Left ventricle myocardium inferior (tissue), 1 donor: ENCODE results near the gene CHCHD1. TPM values are rescaled to one million over a fixed set of nuclear protein-coding genes. Genes with fewer than 3 reads are reported as not detected.

ENCODE experiments used
- DNase-seq: peaks from one replicate; pipeline ENCODE4 v3.0.0-alpha.2; 2020
- H3K27ac ChIP-seq: fragments of 200-600 bp; replicated peaks from 2 replicates; pipeline ENCODE4 v1.8.0; 2021
- H3K27me3 ChIP-seq: fragments of 200-600 bp; 2 replicates; pipeline ENCODE4 v1.8.0; 2021; ENCODE audit warnings: low read depth
- H3K36me3 ChIP-seq: fragments of 200-600 bp; 2 replicates; pipeline ENCODE4 v1.8.0; 2021
- H3K4me1 ChIP-seq: fragments of 200-600 bp; 2 replicates; pipeline ENCODE4 v1.8.0; 2021
- H3K4me3 ChIP-seq: fragments of 200-600 bp; 2 replicates; pipeline ENCODE4 v1.8.0; 2021; ENCODE audit warnings: mild to moderate bottlenecking, moderate library complexity
- H3K9me3 ChIP-seq: fragments of 200-600 bp; replicated peaks from 2 replicates; pipeline ENCODE4 v1.8.0; 2021
- CTCF ChIP-seq: fragments of 200-600 bp; IDR thresholded peaks from 2 replicates; pipeline ENCODE4 v1.8.0; 2021; ENCODE audit warnings: antibody characterized with exemption, mild to moderate bottlenecking, borderline replicate concordance
- intact Hi-C: fragments of 100-400 bp; cut with micrococcal nuclease; formaldehyde crosslinking; loops from one replicate; pipeline ENCODE4 v1.11.0; 2022
- total RNA-seq: library from RNA; stranded (reverse); fragmentation: NEBNext Ultra II Directional; extraction: Animal tissue kit (Norgen Biotek cat#: 25700); gene quantifications from one replicate; pipeline ENCODE4 v1.2.1, GENCODE V29; 2021
- donor health status: DM: no; HTN: yes; CAD: no; lungs with severe emphysema.

Gene CHCHD1
- total RNA-seq, 1 donor from 2014 or later, result 27.4 TPM

- Histone ChIP-seq H3K27me3 (no peaks in the 10 kb centered on the region), H3K4me3 (no peak overlapping the region), H3K9me3 (no peaks in the 10 kb centered on the region), H3K4me1 (peaks cover 33% of the 10 kb centered on the region), H3K36me3 (peaks cover 38% of the 10 kb centered on the region), H3K27ac (peak overlapping the region; percentile 96)
- no peak for DNase-seq
- TF ChIP-seq CTCF, result no peak
- intact Hi-C loops, result no loop called here
Measured at GRCh38 chr10:73812657-73813056, 30.8 kb downstream of the CHCHD1 start.

GRCh38 chr10:73813333-73813732, 31.5 kb downstream of the CHCHD1 start:
- H3K36me3 ChIP-seq, result peaks cover 35% of the 10 kb centered on the region
- no peak for TF ChIP-seq CTCF

GRCh38 chr10:73814276-73814895, 32.5 kb downstream of the CHCHD1 start:
- H3K4me1 ChIP-seq, result peaks cover 35% of the 10 kb centered on the region
- H3K9me3 ChIP-seq, result no peaks in the 10 kb centered on the region
- peaks cover 30% of the 10 kb centered on the region for H3K36me3 ChIP-seq

More at GRCh38 chr10:73813333-73813732, 31.5 kb downstream of the CHCHD1 start:
- Histone ChIP-seq H3K9me3 (no peaks in the 10 kb centered on the region), H3K4me1 (peaks cover 33% of the 10 kb centered on the region), H3K27me3 (no peaks in the 10 kb centered on the region), H3K4me3 (no peak overlapping the region), H3K27ac (no peak overlapping the region)
- DNase-seq, result no peak
- intact Hi-C loops, result no loop called here

GRCh38 chr10:73814896-73815718, 33.3 kb downstream of the CHCHD1 start:
- no peak for DNase-seq
- TF ChIP-seq CTCF, result no peak
- peaks cover 30% of the 10 kb centered on the region for H3K36me3 ChIP-seq
- peaks cover 35% of the 10 kb centered on the region for H3K4me1 ChIP-seq
- no peaks in the 10 kb centered on the region for H3K27me3 ChIP-seq
- H3K4me3 ChIP-seq, result no peak overlapping the region
- no peaks in the 10 kb centered on the region for H3K9me3 ChIP-seq
- intact Hi-C loops, result no loop called here
- peak overlapping the region; percentile 51 for H3K27ac ChIP-seq

More at GRCh38 chr10:73814276-73814895, 32.5 kb downstream of the CHCHD1 start:
- no peak for TF ChIP-seq CTCF
- Histone ChIP-seq H3K4me3 (no peak overlapping the region), H3K27ac (no peak overlapping the region), H3K27me3 (no peaks in the 10 kb centered on the region)
- no peak for DNase-seq
- intact Hi-C loops, result no loop called here

- H3K9me3 ChIP-seq, result no peaks in the 10 kb centered on the region
- H3K27me3 ChIP-seq, result no peaks in the 10 kb centered on the region
- H3K4me1 ChIP-seq, result peaks cover 30% of the 10 kb centered on the region
- H3K36me3 ChIP-seq, result peaks cover 30% of the 10 kb centered on the region
- H3K27ac ChIP-seq, result peak overlapping the region; percentile 51
- DNase-seq, result no peak
- H3K4me3 ChIP-seq, result no peak overlapping the region
- no peak for TF ChIP-seq CTCF
- intact Hi-C loops, result no loop called here
Measured at GRCh38 chr10:73815719-73816030, 33.8 kb downstream of the CHCHD1 start.
